HCT116 (cell line): Measurements from ENCODE around the gene KCNQ1OT1. TPM values are rescaled to one million over a fixed set of nuclear protein-coding genes. Genes with fewer than 3 reads are reported as not detected.

Experiments used
- ATAC-seq: fragments of 200-7000 bp; cut with Tn5 transposase; 2 replicates; pipeline ENCODE4 v1.9.1; 2020; ENCODE audit warnings: mild to moderate bottlenecking, moderate library complexity
- BruUV-seq: library from RNA; stranded (reverse); fragments of 400-500 nt; replicated peaks from 2 replicates; lab custom pipeline; 2021; lab: Mats Ljungman, UMichigan
- CTCF ChIA-PET: fragments of 300-600 bp; sonication (Branson Sonifier 250); formaldehyde crosslinking; loops from one replicate; lab custom pipeline; 2021; ENCODE audit warnings: antibody characterized with exemption; lab: Charles Lee
- POLR2A ChIA-PET: fragments of 300-600, 350-600 bp; sonication (Branson Sonifier 250); formaldehyde crosslinking; loops from one replicate; lab custom pipeline; 2021; ENCODE audit warnings: antibody characterized with exemption; lab: Charles Lee
- RAD21 ChIA-PET, 2 experiments: fragments of 300-600 bp; sonication (Branson Sonifier 250); formaldehyde crosslinking; loops; one replicate each; lab custom pipeline; 2023; ENCODE audit warnings: low total read pairs in 2 of 2; ENCODE audit not compliant: uncharacterized antibody in 2 of 2, unreplicated experiment in 2 of 2, low non-redundant PET in 1 of 2; lab: Charles Lee
- DNase-seq: peaks from one replicate; pipeline ENCODE4 v3.0.0-alpha.2; 2010; ENCODE audit warnings: low read depth, low spot score
- H2AFZ ChIP-seq: fragments of 200-600 bp; shearing (Covaris generic), sonication (generic); 2 replicates; pipeline ENCODE4 v1.6.1; 2017; ENCODE audit warnings: low read depth, mixed run types, mixed read lengths, antibody characterized with exemption, low read length; ENCODE audit not compliant: poor library complexity, severe bottlenecking
- H3K27ac ChIP-seq: 2 replicates; pipeline ENCODE4 v1.5.1; 2012; ENCODE audit warnings: low read depth, low read length
- H3K27me3 ChIP-seq: fragments of 200-600 bp; sonication (generic); 2 replicates; pipeline ENCODE4 v1.6.1; 2016; ENCODE audit warnings: mixed run types, low read length, mixed read lengths; ENCODE audit not compliant: insufficient read depth
- H3K36me3 ChIP-seq, 2 experiments: fragments of 200-500 bp in 1 of 2; fragments of 200-600 bp in 1 of 2; sonication (Bioruptor generic) in 1 of 2; sonication (generic) in 1 of 2; 2 replicates each; pipeline versions ENCODE4 v1.5.1 to v1.6.1; 2014 to 2016; ENCODE audit warnings: low read length in 2 of 2, inconsistent platforms in 1 of 2, mixed read lengths in 1 of 2, mixed run types in 1 of 2; ENCODE audit not compliant: insufficient read depth in 2 of 2, control insufficient read depth in 1 of 2
- H3K4me1 ChIP-seq, 2 experiments: fragments of 200-600 bp in 1 of 2; sonication (generic) in 1 of 2; 2 replicates each; pipeline versions ENCODE4 v1.5.1 to v1.6.1; 2012 to 2017; ENCODE audit warnings: low read length in 2 of 2, inconsistent platforms in 1 of 2, mild to moderate bottlenecking in 1 of 2, mixed read lengths in 1 of 2, mixed run types in 1 of 2, moderate library complexity in 1 of 2; ENCODE audit not compliant: insufficient read depth in 2 of 2, control insufficient read depth in 1 of 2
- H3K4me2 ChIP-seq: fragments of 200-600 bp; sonication (generic); 2 replicates; pipeline ENCODE4 v1.6.1; 2017; ENCODE audit warnings: mixed run types, low read length, mixed read lengths
- H3K4me3 ChIP-seq, 2 experiments: fragments of 200-600 bp in 1 of 2; sonication (generic) in 1 of 2; replicated peaks in 1 of 2; 2 replicates each; pipeline ENCODE4 v1.5.1; 2011 to 2016; ENCODE audit warnings: low read length in 2 of 2, control low read depth in 1 of 2, low read depth in 1 of 2, mild to moderate bottlenecking in 1 of 2, mixed read lengths in 1 of 2, mixed run types in 1 of 2
- H3K79me2 ChIP-seq: fragments of 200-600 bp; sonication (generic); 2 replicates; pipeline ENCODE4 v1.6.1; 2017; ENCODE audit warnings: mild to moderate bottlenecking, mixed run types, low read length, moderate library complexity, mixed read lengths; ENCODE audit not compliant: insufficient read depth
- H3K9ac ChIP-seq: fragments of 200-600 bp; sonication (generic); 2 replicates; pipeline ENCODE4 v1.6.1; 2016; ENCODE audit warnings: low read length, mixed read lengths
- H3K9me2 ChIP-seq: fragments of 200-600 bp; sonication (generic), shearing (Covaris generic); 2 replicates; pipeline ENCODE4 v1.6.1; 2017; ENCODE audit warnings: mixed run types, mild to moderate bottlenecking, moderate library complexity; ENCODE audit not compliant: insufficient read depth
- H3K9me3 ChIP-seq, 2 experiments: fragments of 200-500 bp in 1 of 2; fragments of 200-600 bp in 1 of 2; sonication (Bioruptor generic) in 1 of 2; sonication (generic) in 1 of 2; 2 replicates each; pipeline ENCODE4 v1.6.1; 2014 to 2017; ENCODE audit warnings: low read length in 2 of 2, mixed read lengths in 2 of 2, inconsistent platforms in 1 of 2, low read depth in 1 of 2, mild to moderate bottlenecking in 1 of 2, mixed run types in 1 of 2, moderate library complexity in 1 of 2; ENCODE audit not compliant: control insufficient read depth in 1 of 2, insufficient read depth in 1 of 2
- H4K20me1 ChIP-seq: fragments of 200-600 bp; sonication (generic), shearing (Covaris generic); 2 replicates; pipeline ENCODE4 v1.6.1; 2017; ENCODE audit warnings: mixed run types, mild to moderate bottlenecking, moderate library complexity; ENCODE audit not compliant: insufficient read depth
- CBX3 ChIP-seq: IDR thresholded peaks from 2 replicates; pipeline ENCODE4 v1.6.1; 2012; ENCODE audit warnings: low read depth
- EGR1 ChIP-seq: IDR thresholded peaks from 2 replicates; pipeline ENCODE4 v1.6.1; 2012; ENCODE audit warnings: low read depth
- ELF1 ChIP-seq: IDR thresholded peaks from 2 replicates; pipeline ENCODE4 v1.6.1; 2012; ENCODE audit warnings: low read depth, borderline replicate concordance
- FOSL1 ChIP-seq: IDR thresholded peaks from 2 replicates; pipeline ENCODE4 v1.6.1; 2012; ENCODE audit warnings: low read depth
- POLR2AphosphoS5 ChIP-seq: IDR thresholded peaks from 2 replicates; pipeline ENCODE4 v1.6.1; 2011; ENCODE audit warnings: mild to moderate bottlenecking, low read depth, low read length, moderate library complexity
- RAD21 ChIP-seq: IDR thresholded peaks from 2 replicates; pipeline ENCODE4 v1.6.1; 2012; ENCODE audit warnings: low read depth, mild to moderate bottlenecking
- REST ChIP-seq: IDR thresholded peaks from 2 replicates; pipeline ENCODE4 v1.6.1; 2012; ENCODE audit warnings: low read depth
- SRF ChIP-seq: IDR thresholded peaks from 2 replicates; pipeline ENCODE4 v1.6.1; 2012; ENCODE audit warnings: low read depth
- ZNF274 ChIP-seq: fragments of 200-500 bp; sonication (Bioruptor generic); IDR thresholded peaks from 2 replicates; pipeline ENCODE4 v1.6.1; 2014; ENCODE audit warnings: mild to moderate bottlenecking, low read depth, low read length, inconsistent platforms
- intact Hi-C: fragments of 100-400 bp; cut with micrococcal nuclease; formaldehyde crosslinking; loops from 2 replicates; pipeline ENCODE4 v1.10.0; 2022
- total RNA-seq: library from RNA; stranded (reverse); gene quantifications from one replicate; pipeline ENCODE4 v1.2.1, GENCODE V29; 2021; ENCODE audit not compliant: unreplicated experiment

KCNQ1OT1 gene
- total RNA-seq, 1 experiment from 2014 or later = 1.1 TPM

GRCh38 chr11:2599561-2600189 is 100.1 kb downstream of the KCNQ1OT1 start:
- POLR2A ChIA-PET = no interaction called here
- H3K4me2 ChIP-seq = no peak overlapping the region
- H3K4me3 ChIP-seq = no peak overlapping the region
- H3K4me1 ChIP-seq = no peaks in the 10 kb centered on the region
- RAD21 ChIA-PET = no interaction called here
- no peaks in the 10 kb centered on the region for H3K79me2 ChIP-seq
- H3K9me2 ChIP-seq = no peaks in the 10 kb centered on the region
- ATAC-seq (no peak), DNase-seq (no peak)
- peaks cover 0 to 8% of the 10 kb centered on the region in 2 experiments; a peak in 2 of 4 replicates for H3K9me3 ChIP-seq
- intact Hi-C loops = no loop called here
- no peak overlapping the region for H3K27ac ChIP-seq
- no peak for TF ChIP-seq FOSL1
- TF ChIP-seq ELF1 = no peak
- TF ChIP-seq RAD21 = no peak
- TF ChIP-seq REST = no peak
- TF ChIP-seq CBX3 = no peak
- TF ChIP-seq POLR2AphosphoS5 = no peak
- no peak for TF ChIP-seq ZNF274
- TF ChIP-seq EGR1 = no peak
- TF ChIP-seq SRF = no peak
- H3K9ac ChIP-seq = no peak overlapping the region
- H4K20me1 ChIP-seq = no peaks in the 10 kb centered on the region
- H2AFZ ChIP-seq = no peak overlapping the region
- CTCF ChIA-PET = no interaction called here
- BruUV-seq = no TSS peak
- no peaks in the 10 kb centered on the region for H3K36me3 ChIP-seq
- no peaks in the 10 kb centered on the region for H3K27me3 ChIP-seq
